ENCODE measurements around the gene MCTP1.

GRCh38 chr5:94742852-94743251 is 542.0 kb downstream of the MCTP1 start:
- no peak for TF ChIP-seq EP300 (IDR thresholded peaks at IDR 0.05)
- TF ChIP-seq CTCF (IDR thresholded peaks at IDR 0.05): no peak
- no peak for TF ChIP-seq POLR2AphosphoS5 (IDR thresholded peaks at IDR 0.05)

Data from esophagus muscularis mucosa (tissue), 4 donors.